Neutrophil (primary cell): ENCODE measurements around the gene YBEY.

Experiments used
- H3K27ac ChIP-seq: fragments of 200-600 bp; sonication (generic); 2 replicates; pipeline ENCODE4 v1.5.1; 2016; ENCODE audit warnings: mild to moderate bottlenecking, moderate library complexity
- H3K27me3 ChIP-seq: fragments of 200-600 bp; sonication (generic); 2 replicates; pipeline ENCODE4 v1.6.0; 2016; ENCODE audit warnings: mild to moderate bottlenecking
- H3K36me3 ChIP-seq: fragments of 200-600 bp; sonication (generic); 2 replicates; pipeline ENCODE4 v1.5.1; 2017
- H3K4me1 ChIP-seq, 2 experiments: fragments of 200-600 bp in 1 of 2; sonication (generic) in 1 of 2; 1 replicate in 1 of 2; 2 replicates in 1 of 2; pipeline versions ENCODE4 v1.5.1 to v1.6.1; 2013 to 2016; ENCODE audit warnings: low read depth in 1 of 2, low read length in 1 of 2, mild to moderate bottlenecking in 1 of 2, moderate library complexity in 1 of 2; ENCODE audit not compliant: control insufficient read depth in 1 of 2, insufficient read depth in 1 of 2
- H3K4me3 ChIP-seq, 2 experiments: fragments of 200-600 bp in 1 of 2; sonication (generic) in 1 of 2; 1 replicate in 1 of 2; 2 replicates in 1 of 2; pipeline ENCODE4 v1.5.1; 2013 to 2016; ENCODE audit warnings: low read depth in 1 of 2, low read length in 1 of 2, mild to moderate bottlenecking in 1 of 2, moderate library complexity in 1 of 2
- H3K9me3 ChIP-seq: fragments of 200-600 bp; sonication (generic); 2 replicates; pipeline ENCODE4 v1.5.1; 2016
- TF ChIP-seq, protein P1 (sequence below): fragments of 200-600 bp; sonication (generic); IDR thresholded peaks from 2 replicates; pipeline ENCODE4 v1.5.1; 2016; ENCODE audit warnings: antibody characterized with exemption

The YBEY gene

DNA sequence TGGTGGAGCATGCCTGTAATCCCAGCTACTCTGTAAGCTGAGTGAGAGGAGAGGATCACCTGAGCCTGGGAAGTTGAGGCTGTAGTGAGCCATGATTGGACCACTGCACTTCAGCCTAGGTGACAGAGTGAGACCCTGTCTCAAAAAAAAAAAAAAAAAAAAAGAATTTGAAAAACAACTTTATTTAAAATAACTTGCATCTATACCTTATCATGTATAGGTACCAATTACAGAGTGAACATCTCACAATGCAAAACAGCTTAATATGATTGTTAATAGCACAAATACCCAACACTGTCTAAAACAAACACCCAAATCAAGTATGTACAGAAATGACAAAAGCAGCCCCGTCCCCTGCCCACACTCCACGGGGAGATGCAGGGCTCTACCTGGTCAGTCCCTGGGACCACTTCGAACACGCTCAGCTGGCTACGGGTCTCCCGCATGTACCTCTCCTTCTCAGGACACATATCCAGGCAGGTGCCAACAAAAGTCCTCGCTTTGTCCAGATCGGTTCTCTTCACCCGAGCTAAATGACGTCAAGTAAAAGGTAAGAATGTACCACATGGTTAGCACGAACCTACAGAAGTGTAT is 11.2 kb upstream of the YBEY start:
- H3K27ac ChIP-seq: no peak overlapping the region
- no peaks in the 10 kb centered on the region for H3K4me1 ChIP-seq
- TF ChIP-seq, protein P1, sequence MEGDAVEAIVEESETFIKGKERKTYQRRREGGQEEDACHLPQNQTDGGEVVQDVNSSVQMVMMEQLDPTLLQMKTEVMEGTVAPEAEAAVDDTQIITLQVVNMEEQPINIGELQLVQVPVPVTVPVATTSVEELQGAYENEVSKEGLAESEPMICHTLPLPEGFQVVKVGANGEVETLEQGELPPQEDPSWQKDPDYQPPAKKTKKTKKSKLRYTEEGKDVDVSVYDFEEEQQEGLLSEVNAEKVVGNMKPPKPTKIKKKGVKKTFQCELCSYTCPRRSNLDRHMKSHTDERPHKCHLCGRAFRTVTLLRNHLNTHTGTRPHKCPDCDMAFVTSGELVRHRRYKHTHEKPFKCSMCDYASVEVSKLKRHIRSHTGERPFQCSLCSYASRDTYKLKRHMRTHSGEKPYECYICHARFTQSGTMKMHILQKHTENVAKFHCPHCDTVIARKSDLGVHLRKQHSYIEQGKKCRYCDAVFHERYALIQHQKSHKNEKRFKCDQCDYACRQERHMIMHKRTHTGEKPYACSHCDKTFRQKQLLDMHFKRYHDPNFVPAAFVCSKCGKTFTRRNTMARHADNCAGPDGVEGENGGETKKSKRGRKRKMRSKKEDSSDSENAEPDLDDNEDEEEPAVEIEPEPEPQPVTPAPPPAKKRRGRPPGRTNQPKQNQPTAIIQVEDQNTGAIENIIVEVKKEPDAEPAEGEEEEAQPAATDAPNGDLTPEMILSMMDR: no peak
- H3K36me3 ChIP-seq: peaks cover 99% of the 10 kb centered on the region
- no peak overlapping the region for H3K4me3 ChIP-seq
- no peaks in the 10 kb centered on the region for H3K27me3 ChIP-seq
- no peaks in the 10 kb centered on the region for H3K9me3 ChIP-seq

DNA sequence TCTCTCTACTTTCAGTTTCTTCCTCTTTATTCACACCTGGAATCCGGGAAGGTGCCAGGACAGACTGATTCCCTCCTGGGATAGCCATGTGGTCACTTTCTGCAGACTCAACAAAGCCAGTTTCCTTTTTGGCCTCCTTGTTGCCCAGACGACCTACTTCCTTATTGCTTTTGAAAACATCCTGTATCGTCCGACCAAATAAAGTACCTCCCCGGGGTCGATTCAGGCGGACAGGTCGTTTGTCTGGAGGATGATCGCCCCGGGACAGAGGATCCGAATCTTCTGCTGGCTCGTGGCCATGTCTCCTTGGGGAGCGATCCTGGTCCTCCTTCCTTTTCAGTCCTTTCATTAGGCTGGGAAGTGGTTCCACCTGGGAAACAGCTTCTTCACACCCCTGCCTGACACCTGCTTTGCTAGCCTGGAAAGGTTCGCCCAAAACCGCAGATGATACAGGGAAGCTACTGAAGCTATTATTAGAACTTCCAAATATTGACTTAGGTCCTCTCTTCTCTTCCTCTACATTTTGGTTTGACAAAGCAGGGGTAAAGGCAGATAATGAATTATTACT is 2.0 kb upstream of the YBEY start:
- peak overlapping the region; percentile 40 for H3K27ac ChIP-seq
- H3K36me3 ChIP-seq: peaks cover 26% of the 10 kb centered on the region
- H3K27me3 ChIP-seq: no peaks in the 10 kb centered on the region
- H3K4me1 ChIP-seq: peaks cover 29 to 37% of the 10 kb centered on the region in 2 experiments
- no peaks in the 10 kb centered on the region for H3K9me3 ChIP-seq
- no peak overlapping the region for H3K4me3 ChIP-seq
- TF ChIP-seq, protein P1: no peak

DNA sequence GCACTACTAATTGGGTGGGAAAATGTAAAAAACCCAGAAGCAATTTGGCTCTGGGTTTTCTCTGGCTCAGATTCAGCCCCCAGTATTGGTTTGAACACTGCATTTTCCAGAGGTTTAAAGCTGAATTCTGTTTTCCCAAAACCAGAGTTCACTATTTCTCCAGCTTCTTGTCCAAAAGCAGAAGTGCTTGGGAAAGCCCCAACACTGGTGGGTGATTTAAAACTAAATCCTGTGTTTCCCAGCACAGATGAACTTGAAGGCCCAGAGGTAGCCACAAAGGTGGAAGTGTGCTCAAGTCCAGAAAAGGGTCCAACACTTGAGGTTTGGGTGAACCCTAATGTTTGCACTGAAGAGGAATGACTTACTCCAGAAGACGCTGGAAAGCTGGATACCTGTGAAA is 1.4 kb upstream of the YBEY start:
- H3K4me3 ChIP-seq: peak overlapping the region; percentile 82 to 89
- TF ChIP-seq, protein P1: no peak
- H3K27ac ChIP-seq: peak overlapping the region; percentile 90
- H3K9me3 ChIP-seq: no peaks in the 10 kb centered on the region
- no peaks in the 10 kb centered on the region for H3K27me3 ChIP-seq
- peaks cover 29 to 37% of the 10 kb centered on the region in 2 experiments for H3K4me1 ChIP-seq
- H3K36me3 ChIP-seq: peaks cover 20% of the 10 kb centered on the region

DNA sequence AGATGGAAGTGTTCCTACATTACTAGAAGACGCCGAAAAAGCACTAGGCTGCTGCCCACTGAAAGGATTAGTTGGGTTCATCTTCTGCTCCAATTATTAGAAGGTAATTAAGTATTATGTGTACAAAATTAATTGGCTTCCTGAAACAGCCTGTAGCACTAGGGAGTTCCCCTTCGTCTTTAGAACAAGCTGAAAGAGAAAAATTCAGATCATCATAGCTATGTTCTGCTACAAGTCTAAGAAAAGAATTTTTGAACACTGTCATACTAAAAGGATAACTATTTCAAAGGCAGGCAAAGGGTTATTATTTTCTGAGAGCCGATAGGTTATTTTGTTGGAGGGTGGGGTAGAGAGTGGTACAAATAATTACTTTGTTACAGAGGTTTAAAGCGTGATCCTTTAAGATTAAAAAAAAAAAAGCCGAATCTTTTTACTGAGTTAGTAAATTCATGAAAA is 908 bp upstream of the YBEY start, which contains the start of gene MCM3AP:
Gene MCM3AP, minus strand, starts transcription at position 406 of the 456 bp plus-strand sequence. Its CDS starts 325 bp downstream, at position 81.
- peak within 1 kb of the TSS; percentile 82 to 89 for H3K4me3 ChIP-seq
- TF ChIP-seq, protein P1: no peak
- H3K36me3 ChIP-seq: peaks cover 15% of the 10 kb centered on the region
- H3K4me1 ChIP-seq: peaks cover 29 to 37% of the 10 kb centered on the region in 2 experiments
- H3K9me3 ChIP-seq: no peaks in the 10 kb centered on the region
- peak within 1 kb of the TSS; percentile 90 for H3K27ac ChIP-seq
- no peaks in the 10 kb centered on the region for H3K27me3 ChIP-seq

DNA sequence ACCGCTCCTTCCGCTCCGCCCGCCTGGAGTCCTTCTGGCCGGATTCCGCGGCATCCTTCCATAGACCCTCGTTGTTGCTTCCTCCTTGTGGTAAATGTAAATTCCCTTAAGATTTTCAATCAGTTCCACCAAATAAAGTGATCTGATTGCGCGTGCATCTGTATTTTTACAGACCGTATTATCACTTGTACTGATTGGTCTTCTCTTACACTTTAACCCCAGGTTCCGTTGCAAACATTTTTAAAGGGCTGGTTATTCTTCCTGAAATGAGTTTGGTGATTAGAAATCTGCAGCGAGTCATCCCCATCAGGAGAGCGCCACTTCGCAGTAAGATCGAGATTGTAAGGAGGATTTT is 483 bp downstream of the YBEY start:
- Histone ChIP-seq H3K9me3 (no peaks in the 10 kb centered on the region), H3K36me3 (peaks cover 9% of the 10 kb centered on the region), H3K4me1 (peaks cover 34 to 41% of the 10 kb centered on the region in 2 experiments), H3K27me3 (no peaks in the 10 kb centered on the region), H3K4me3 (peak overlapping the region; percentile 82 to 89), H3K27ac (peak overlapping the region; percentile 90)
- TF ChIP-seq, protein P1: no peak
